Measurements from ENCODE around the gene TXNRD2. TPM values are rescaled to one million over a fixed set of nuclear protein-coding genes. Genes with fewer than 3 reads are reported as not detected.

The TXNRD2 gene
- total RNA-seq, 1 donor from 2014 or later: 47.5 TPM

DNA sequence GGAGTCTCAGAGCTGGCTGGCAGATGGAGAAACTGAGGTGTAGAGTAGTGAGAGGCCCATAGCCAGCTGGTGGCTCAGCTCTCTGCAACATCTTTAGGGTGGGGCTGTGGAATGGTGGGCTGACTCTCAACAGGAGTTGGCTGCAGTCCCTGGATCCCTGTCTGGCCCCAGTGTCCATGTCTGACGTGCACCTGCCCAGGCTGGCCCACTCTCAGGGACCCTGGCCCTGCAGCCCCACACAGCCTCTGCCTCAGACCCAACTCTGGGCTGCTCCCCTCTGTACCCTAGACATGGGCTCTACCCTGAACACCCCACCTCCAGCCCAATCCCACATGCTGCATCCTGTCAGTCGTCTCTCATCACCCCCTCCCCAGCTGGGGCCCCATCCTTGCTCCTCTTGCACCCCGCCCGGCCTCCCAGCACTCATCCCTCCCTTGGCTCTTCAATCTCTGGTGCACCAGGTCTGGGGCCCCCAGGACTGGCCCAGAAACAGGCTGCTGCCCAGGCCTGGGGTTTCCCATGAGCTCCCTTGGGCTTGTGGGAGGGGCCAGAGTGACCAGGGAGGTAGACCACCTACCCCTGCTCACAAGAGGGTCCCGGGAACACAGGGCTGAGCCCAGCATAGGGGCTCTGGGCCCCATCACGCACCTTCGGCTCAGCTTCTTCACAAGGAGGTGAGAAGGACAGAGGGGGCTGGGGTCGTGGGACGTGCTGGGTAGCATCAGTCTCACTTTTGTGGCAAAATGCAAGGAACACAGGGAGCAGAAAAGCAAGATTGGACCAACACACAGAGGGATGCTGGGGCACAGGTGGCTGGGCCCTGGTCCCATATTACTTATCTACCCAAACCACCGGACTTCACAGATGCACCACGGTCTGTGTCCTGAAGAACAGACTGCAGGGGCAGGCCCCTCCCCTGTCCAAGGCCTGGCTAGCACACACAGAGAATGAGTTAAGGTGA lies 43.5 kb upstream of the TXNRD2 start:
- no peak overlapping the region for H3K27ac ChIP-seq

GRCh38 chr22:19984201-19984753 lies 42.7 kb upstream of the TXNRD2 start:
- intact Hi-C loops (cut with DNase I): no loop called here
- TF ChIP-seq CTCF (IDR thresholded peaks at IDR 0.05): no peak
- Histone ChIP-seq H3K36me3 (peaks cover 7% of the 10 kb centered on the region), H3K4me3 (no peak overlapping the region), H3K4me1 (peaks cover 30% of the 10 kb centered on the region), H3K9me3 (no peaks in the 10 kb centered on the region), H3K27ac (no peak overlapping the region), H3K27me3 (ENCODE audit: low read depth) (no peaks in the 10 kb centered on the region)
- DNase-seq (no peak), ATAC-seq (no peak)

More for the DNA sequence above, 43.5 kb upstream of the TXNRD2 start:
- Histone ChIP-seq H3K4me1 (peaks cover 31% of the 10 kb centered on the region), H3K36me3 (peaks cover 4% of the 10 kb centered on the region), H3K27me3 (ENCODE audit: low read depth) (no peaks in the 10 kb centered on the region), H3K4me3 (no peak overlapping the region), H3K9me3 (no peaks in the 10 kb centered on the region)
- DNase-seq (no peak), ATAC-seq (no peak)
- intact Hi-C loops (cut with DNase I): no loop called here
- TF ChIP-seq CTCF (IDR thresholded peaks at IDR 0.05): no peak

GRCh38 chr22:19983741-19984140 lies 42.1 kb upstream of the TXNRD2 start:
- ATAC-seq: no peak
- H3K27ac ChIP-seq: no peak overlapping the region
- peaks cover 10% of the 10 kb centered on the region for H3K36me3 ChIP-seq
- no peak for DNase-seq
- intact Hi-C loops (cut with DNase I): no loop called here
- no peak for TF ChIP-seq CTCF (IDR thresholded peaks at IDR 0.05)
- H3K27me3 ChIP-seq (ENCODE audit: low read depth): no peaks in the 10 kb centered on the region
- H3K4me1 ChIP-seq: peaks cover 26% of the 10 kb centered on the region
- no peak overlapping the region for H3K4me3 ChIP-seq
- no peaks in the 10 kb centered on the region for H3K9me3 ChIP-seq

- ATAC-seq (no peak), DNase-seq (no peak)
- peaks cover 10% of the 10 kb centered on the region for H3K36me3 ChIP-seq
- no peaks in the 10 kb centered on the region for H3K27me3 ChIP-seq (ENCODE audit: low read depth)
- intact Hi-C loops (cut with DNase I): no loop called here
- peaks cover 22% of the 10 kb centered on the region for H3K4me1 ChIP-seq
- TF ChIP-seq CTCF (IDR thresholded peaks at IDR 0.05): no peak
- H3K4me3 ChIP-seq: no peak overlapping the region
- no peak overlapping the region for H3K27ac ChIP-seq
- no peaks in the 10 kb centered on the region for H3K9me3 ChIP-seq
Measured at GRCh38 chr22:19982991-19983578, 41.5 kb upstream of the TXNRD2 start.

- H3K27me3 ChIP-seq (ENCODE audit: low read depth): no peaks in the 10 kb centered on the region
- peaks cover 10% of the 10 kb centered on the region for H3K36me3 ChIP-seq
- intact Hi-C loops (cut with DNase I): no loop called here
- H3K4me3 ChIP-seq: no peak overlapping the region
- DNase-seq (no peak), ATAC-seq (no peak)
- H3K27ac ChIP-seq: no peak overlapping the region
- TF ChIP-seq CTCF (IDR thresholded peaks at IDR 0.05): no peak
- no peaks in the 10 kb centered on the region for H3K9me3 ChIP-seq
- peaks cover 22% of the 10 kb centered on the region for H3K4me1 ChIP-seq
Measured at GRCh38 chr22:19981961-19982920, 40.6 kb upstream of the TXNRD2 start.

Data from lower lobe of right lung (tissue), 2 donors.